NCI-H446 (cell line): ENCODE results near the gene LCN10.

ENCODE experiments used
- DNase-seq, 2 experiments: peaks; one replicate each; lab custom pipeline; 2025; lab: John Stamatoyannopoulos, UW

The LCN10 gene

DNA sequence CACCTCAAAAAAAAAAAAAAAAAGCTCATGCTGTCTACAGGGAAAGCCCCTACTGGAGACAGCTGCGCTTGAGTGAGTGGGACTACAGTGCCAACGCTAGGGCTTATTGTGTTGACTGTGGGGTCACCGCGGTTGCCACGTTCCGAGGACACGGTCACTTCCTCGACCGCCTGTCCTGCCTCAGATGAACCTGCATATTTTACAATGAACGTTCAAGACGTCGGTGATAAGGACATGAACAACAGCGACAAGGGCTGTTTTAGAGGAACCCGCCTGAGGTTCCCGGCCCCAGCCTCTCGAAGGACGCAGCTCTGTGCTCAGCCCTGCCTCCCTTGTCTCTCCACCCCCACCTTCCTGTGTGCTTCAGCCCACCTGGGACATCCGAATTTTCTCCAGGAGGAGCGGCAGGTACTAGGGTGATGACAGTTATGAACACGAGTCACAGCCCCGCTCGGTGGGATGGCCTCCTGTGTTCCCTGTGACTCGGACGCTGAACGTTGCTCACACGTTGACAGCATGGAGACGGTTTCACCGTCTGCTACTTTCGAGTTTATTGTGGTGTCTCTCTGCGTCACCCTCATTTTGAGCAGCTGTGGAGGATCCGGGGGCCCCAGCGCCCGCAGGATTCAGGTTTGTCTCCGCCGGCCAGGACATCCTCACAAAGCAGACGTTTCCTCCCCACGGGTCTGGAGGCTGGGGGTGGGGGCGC is 41.6 kb downstream of the LCN10 start:
- DNase-seq = no peak

DNA sequence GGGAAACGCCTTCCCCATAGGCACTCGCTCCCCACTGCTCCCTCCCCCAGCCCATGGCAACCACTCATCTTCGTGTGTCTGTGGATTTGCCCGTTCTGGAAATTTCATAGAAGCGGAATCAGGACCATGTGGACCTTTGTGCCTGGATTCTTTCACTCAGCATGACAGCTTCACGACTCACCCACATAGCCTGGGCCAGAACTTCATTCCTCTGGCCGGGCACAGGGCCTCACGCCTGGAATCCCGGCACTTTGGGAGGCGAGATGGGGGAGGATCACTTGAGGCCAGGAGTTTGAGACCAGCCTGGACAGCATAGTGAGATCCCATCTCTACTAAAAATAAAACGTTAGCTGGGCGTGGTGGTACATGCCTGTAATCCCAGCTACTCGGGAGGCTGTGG is 42.4 kb downstream of the LCN10 start:
- no peak for DNase-seq

DNA sequence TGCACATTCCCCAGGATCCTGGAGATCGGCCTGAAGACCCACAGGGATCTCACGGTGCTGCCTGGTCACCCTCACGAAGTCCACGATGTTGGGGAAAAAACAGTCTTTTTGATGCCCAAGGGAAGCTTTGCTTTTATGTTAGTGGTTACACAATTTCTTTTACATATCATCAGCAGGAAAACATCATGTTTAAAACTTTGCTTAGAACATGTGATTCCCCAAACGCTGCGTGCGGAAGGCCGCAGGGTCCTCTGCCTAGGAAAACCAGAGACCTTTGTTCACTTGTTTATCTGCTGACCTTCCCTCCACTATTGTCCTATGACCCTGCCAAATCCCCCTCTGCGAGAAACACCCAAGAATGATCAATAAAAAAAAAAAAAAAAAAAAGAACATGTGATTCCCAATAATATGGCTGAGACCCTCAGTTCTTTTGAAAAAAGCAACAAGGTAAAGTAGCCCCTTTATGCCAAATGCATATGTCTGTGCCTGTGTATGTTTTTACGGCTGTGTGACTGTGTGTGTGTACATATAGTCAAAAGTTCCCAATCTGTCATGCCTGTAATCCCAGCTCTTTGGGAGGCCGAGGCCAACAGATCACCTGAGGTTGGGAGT is 44.0 kb downstream of the LCN10 start:
- no peak for DNase-seq

DNA sequence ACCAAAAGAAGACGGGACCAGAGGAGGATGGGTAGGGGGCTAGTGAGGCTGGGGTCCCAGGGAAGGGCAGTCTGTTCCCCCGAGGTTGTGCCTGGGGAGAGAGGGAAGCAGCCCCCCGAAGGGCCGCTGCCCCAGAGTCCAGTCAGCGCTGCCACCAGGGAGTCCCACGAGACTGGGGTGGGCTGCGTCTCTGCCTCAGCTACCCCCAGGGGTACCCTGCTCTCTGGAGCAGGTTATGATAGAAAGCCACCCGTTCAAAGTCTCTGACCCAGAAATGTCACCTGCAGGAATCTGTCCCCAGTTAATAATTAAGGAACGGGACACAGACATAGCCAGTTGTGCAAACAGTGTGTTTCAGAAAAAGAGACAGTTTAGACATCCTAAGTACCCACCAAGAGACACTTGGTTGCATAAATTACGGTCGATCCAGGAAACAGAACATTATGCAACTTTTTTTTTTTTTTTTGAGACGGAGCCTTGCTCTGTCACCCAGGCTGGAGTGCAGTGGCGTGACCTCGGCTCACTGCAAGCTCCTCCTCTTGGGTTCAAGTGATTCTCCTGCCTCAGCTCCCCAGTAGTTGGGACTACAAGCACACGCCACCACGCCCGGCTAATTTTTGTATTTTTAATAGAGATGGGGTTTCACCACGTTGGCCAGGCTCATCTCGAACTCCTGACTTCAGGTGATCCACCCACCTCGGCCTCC is 44.8 kb downstream of the LCN10 start:
- DNase-seq = no peak

DNA sequence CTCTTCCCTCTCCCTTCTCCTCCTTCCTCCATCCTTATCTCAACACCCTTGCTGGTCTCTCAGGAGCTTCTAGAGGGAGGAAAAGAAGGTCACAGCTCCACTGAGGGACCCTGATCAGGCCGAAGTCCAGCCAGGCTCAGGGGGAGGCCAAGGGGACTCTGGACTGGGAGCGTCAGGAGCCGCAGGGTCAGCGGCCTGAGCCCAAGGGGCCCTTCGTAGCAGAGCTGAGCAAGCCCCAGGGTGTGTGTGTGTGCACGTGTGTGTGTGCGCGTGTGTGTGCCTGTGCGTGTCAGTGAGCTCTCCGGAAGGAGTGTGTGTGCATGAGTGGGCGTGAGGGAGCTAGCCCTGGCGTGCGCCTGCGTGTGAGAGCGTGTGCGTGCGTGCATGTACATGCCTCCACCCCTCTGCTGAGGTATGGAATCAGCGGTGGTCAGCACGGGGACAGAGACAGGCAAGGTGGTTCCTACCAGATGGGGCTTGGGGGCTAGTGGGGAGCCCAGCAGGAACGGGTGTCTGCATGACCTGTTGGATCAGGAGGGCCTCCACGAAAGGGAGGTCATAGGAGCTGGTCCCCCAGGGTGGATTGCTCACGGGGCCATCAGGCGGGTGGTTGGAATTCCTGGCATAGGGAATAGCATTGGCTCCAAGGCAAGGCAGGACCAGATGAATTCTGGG is 45.5 kb downstream of the LCN10 start:
- DNase-seq = no peak

DNA sequence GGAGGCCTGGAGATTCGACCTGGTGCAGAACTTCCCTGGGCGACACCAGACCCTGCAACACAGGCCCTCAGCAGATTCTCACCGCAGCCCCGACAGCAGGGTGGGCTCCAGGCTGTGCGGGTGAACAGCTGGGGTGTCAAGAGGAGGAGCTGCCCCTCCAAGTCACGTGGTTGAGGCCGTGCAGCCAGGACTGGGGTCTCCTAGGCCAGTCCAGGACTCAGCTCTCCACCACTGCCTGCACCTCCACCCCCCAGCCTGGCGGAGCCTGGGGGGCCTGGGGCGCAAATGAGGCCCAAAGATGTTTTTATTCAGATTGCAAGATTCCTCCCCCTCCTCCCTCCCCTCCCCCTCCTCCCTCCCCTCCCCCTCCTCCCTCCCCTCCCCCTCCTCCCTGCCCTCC is 46.2 kb downstream of the LCN10 start:
- DNase-seq = no peak

DNA sequence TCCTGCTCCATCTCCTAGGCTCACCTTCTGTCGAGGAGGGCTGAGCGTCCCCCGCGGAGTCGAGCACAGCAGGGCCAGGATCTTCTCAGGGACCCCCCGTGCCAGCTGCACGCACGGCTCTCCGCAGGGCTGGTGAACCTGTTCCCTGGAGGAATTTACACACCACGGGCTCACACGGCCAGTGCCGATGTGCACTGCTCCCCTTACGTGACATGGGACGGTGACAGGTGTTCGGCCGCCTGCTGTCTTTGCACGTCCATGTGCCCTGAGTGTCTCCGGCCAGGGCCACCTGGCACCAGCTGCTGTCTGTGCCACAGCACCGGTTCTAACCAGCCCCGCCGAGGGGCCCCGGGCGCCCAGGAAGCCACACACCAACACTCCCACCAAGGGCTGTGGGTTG is 46.8 kb downstream of the LCN10 start:
- no peak for DNase-seq

DNA sequence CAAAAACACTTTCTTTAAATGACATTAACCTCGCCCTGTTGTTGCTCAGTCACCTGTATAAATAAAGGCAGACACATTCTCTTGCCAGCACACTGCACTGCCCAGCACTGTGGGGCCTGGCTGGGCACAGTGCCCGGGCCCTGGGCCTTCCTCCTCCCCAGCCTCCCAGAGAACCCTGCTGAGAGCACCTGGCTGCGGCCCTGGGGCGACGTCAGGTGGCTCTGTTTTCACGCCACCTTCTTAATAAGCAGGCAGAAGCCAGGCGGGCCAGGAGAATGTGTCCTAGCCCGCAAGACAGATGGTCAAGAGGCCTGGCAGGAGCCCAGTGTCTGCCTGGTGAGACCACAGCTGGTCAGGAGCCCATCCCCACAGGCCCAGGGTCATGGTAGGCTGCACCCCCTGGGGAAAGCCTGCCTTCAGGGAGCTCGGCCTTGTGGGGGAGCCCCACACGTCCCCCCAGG is 47.3 kb downstream of the LCN10 start:
- peak in 1 of 2 experiments; percentile 15 for DNase-seq

DNA sequence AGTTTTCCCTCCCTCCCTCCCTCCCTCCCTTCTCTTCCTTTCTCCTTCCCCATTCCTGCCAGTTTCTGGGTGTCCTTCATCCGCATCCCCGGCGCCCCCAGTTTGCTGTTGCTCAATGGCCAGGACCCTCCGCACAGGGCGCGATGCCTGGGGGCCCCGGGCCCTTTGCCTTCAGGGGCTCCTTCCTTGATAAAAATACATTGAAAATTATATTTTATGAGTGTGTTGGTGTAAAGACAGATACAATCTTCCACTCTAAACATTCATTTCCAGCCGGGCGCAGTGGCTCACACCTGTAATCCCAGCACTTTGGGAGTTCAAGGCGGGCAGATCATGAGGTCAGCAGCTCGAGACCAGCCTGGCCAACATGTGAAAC is 47.9 kb downstream of the LCN10 start:
- no peak for DNase-seq

DNA sequence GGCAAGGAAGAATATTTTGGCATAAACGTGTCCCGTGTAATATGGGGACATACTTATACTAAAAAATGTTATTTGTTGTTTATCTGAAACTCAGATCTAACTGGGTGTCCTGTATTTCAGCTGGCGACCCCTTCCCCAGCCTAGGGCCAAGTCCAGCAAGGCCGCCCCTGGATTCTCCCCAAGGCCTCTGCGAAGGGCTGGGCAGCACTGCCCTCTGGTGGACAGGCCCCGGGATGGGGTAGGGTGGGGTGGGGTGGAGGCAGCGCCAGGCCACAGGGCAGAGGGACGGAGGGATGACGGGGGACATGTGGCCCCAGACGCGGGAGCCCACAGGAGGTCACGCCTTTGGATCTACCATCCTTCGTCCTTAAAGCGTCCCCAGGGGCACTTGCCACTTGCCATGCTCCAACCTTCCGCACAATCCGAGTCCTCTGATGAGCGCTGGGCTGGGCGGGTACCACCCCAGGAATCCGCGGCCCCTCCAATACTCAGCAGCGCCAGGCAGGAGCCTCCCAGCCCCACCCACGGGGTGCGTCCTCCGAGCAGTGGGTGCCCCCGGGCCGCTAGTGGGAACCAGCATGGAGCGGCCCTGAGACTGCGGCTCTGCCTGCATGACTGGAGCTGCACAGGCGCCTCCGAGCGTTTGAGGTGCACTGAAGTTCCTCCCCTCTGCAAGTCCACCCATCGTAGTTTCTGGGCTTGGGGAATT is 48.4 kb downstream of the LCN10 start:
- DNase-seq = no peak

DNA sequence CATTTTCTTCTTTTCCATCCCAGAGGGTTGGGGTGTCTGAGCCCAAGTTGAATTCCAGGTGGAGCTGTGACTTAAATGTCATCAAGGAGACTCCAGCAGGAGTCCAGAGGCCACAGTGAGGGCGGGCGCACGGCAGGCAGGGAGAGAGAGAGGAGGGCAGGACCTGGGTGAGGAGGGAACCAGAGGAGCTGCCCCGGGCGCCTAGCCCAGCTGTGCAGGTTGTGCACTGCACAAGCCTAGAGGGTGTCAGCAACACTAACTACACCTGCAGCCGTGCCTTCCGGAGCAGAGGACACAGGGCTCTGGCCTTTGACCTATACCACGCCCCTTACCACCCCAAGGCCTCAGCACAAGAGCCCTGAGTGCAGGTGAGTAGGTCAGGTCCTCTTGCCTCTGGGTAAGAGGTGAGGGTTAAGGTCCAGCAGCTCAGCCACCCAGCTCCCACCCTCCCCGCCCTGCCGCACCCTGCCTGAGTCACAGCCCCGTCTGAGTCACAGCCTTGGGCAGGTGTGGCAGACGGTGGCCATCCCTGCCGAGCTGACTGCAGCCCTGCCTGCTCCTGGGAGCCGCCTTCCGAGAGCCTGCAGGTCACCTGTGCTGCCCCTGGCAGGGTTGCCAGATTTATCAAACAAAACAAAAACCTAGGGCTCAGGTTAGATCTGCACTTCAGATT is 49.1 kb downstream of the LCN10 start:
- no peak for DNase-seq

DNA sequence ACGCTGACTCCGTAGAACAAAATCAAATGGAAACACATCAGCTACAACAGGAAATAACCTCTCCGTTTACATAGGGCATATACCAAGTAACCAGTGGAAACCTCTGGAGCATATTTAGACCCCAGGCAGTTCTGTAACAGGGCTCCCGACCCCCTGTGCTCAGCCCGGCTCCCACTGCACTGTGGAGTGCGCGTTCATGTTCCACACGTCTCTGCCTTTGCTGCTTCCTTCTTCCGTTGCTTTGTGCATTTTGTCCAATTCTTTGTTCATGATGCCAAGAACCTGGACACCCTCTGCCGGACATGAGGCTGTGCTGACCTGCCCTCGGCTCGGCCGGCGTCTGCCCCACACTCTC is 49.6 kb downstream of the LCN10 start:
- DNase-seq = no peak

DNA sequence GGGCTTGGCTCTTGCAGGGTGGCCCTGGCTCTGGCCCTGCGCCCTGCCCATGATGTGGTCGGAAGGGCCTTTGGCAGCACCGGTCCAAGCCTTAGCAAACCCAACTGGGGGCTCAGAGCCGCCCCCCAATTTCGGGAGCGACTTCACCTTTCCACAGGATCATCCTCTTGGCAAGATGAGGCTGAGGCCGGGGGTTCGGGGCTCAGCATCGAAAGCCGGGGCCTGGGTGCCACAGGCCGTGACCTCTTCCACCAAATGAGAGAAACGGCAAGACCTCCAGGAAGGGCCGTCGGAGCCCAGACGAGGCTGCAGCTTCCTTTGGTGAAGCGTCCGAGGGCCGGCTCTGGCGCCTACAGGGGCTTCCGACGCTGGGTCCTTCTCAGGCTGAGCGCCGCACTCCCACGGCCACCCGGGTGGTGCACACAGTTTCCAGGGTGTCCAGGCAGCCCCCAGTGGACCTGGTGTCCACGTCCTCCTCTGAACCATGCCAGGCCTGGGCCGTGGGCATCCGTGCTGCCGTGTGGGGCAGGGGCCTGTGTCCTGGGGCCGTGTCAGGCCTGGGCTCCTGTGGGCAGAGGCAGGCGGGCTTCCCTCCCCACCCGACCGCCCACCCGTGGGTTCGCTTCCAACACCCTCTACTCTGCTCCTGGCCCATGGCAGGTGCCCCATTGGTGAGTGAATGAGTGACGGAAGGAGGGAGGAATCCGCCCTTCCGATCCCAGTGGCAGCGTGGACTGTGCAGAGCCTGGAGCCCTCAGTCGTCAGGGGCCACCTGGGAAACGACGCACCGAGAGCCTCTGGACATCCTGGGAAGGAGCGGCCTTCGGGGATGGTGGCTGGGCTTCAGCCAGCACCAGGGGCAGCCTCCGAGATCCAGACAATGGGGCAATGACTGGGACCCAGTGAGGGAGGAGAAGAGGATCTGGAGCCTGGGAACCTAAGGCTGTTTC is 50.3 kb downstream of the LCN10 start:
- no peak for DNase-seq

DNA sequence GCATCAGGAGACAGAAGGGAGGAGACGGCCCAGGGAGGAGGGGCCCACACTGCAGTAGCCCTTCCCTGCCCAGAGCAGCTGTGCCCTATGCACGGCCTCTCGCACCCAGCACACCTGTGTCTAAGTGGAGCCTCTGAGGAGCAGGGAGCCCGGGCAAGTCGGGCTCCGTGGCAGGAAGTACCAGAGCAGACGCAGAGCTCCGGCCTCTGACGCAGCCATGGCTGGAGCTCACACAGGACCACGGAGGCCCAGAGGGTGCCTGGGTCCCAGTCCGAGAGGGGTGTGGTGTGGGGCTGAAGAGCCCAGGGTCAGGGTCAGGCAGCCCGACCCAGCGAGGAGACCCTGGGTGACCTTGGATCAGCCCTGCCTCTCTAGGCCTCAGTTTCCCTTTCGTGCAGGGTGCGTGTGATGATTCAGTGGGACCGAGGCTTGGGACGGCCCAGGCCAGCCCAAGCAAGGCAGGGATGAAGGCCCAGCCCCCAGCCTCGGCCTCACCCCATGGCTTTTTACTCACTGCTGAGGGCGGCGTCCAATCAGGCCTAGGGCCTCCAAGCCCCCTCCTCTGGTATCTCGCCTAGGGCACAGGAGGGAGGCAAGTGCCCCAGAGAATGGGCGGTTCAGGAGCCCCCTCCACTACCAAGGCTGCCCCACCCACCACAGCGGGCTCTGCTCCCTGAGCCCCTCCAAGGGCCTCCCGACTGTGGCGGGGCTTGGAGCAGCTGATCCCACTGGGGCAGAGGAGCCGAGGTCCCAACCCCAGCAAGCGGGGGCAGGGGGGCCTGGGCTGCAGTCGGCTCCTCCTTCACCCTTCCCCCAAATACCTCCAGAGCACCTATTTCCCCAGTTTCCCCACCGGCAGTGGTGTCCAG is 51.2 kb downstream of the LCN10 start:
- DNase-seq = no peak

DNA sequence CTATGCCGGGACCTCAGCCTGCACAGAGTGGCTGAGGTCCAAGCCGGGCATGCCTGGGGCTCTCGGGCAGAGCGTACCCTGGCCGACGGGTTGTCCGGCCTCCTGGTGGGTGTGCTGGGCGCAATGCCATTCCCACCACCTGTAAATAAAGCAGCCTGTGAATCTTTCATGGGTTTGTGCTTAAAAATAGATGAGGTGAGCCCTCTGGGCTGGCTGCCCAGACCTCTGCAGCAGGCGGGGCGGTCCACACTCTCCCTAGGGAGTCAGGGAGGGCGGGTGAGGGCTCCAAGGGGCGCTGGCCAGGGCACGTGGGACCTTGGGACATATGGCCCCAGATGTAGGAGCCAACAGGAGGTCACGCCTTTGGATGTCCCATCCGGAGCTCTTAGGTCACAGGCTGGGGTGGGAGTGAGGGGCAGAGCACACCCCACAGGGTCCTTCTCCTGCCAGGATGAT is 51.9 kb downstream of the LCN10 start:
- no peak for DNase-seq

DNA sequence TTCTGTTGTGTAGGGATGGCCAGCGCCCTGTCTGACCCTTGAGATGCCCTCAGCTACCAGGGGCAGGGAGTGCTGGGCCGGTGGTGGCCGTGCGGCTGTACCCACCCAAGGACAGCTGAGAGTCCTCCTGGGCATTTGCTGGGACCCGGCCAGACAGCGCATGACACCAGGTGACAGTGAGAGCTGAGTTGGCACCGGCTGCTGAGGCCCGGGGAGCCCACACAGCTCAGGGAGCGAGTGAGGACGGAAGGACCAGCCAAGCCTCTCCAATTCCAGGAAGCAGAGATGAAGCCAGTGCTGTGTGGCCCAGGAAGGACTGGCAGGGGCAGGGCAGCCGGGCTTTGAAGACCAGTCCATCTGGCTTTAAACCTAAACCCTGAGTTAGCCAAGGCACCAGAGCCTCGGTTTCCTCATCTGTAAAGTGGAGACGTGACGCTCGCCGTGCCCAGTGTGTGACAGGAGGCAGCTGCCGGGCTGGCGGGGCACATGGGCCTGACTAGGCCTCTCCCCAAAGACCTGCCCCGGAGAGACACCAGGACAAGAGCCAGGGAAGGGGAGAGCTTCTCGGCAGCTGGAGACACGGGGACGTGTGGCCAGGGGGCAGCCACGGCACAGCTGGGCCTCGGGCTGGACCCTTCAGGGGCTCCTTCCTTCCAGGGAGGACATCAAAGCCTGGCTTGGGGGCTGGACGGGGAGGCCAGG is 52.5 kb downstream of the LCN10 start:
- no peak for DNase-seq

DNA sequence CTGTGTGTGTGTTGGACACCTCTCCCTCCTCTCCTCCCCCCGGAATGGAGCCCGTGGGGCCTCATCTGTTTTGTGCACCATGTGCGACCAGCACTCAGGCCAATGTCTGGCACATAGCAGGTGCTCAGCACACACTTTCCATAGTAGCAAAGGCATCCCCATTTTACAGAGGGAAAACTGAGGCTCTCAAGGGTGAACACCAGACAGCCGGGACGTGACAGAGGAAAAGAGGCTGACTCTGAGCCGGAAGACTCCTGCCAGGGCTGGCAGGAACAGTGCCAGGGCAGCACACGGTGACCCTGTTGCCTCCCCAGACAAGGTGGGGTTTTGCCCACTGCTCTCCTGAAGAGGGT is 53.7 kb downstream of the LCN10 start:
- no peak for DNase-seq

DNA sequence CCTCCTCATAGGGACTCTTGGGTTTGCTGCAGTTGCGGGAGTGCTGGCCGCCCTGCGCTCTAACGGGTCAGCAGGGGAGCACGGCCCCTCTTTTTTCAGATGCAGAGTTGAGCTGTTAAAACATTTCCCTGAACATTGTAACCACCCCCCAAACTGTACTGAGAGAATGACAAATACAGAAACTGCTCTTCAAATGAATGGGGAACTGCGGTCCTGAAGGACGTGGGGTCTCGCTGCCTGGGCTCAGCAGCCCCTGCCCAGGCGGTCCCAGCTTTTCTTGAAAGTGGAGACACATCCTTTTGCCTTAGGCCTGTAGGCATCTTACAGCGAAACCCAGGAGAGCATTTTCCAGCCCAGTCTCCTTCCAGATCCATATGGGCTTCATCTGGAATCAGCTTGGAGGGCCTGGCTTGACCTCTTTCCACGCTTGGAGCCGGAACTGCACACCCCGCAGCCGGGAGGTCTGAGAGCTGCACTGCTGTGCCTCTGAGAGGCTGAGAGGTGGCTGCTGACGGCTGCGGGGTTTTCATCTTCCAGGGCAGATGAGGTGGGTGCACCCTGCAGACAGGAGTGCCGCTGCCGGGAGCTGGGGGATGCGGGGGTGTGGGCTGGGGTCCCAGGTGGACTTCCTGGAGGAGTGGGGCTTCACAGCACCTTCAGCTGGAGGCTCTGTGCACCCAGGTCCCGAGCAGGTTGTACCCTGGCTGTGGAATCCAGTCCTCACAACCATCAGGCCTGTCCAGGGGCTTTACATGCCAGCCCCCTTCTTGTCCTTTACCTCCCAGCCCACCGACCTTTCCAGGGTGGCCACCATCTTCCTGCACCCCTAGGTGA is 54.2 kb downstream of the LCN10 start:
- no peak for DNase-seq
